Daoy (cell line): ENCODE results near the gene TEX36. TPM values are rescaled to one million over a fixed set of nuclear protein-coding genes. Genes with fewer than 3 reads are reported as not detected.

Experiments used
- total RNA-seq: library from RNA; depleted of rRNA; stranded (reverse); fragments of >200 nt; shearing (Covaris generic); gene quantifications from 2 replicates; pipeline ENCODE4 v1.2.3, GENCODE V29; 2014; rRNA removed

The TEX36 gene
- total RNA-seq, 1 experiment from 2014 or later, result not detected

Other genes starting within 250 kb of the TEX36 start
- 17.7 and 19.7 TPM in 2 replicates for gene EDRF1, start 36.5 kb upstream of the TEX36 start, total RNA-seq
- not detected in 2 replicates for gene MMP21, start 92.7 kb upstream of the TEX36 start, total RNA-seq
- 65.9 and 71.2 TPM in 2 replicates for gene UROS, start 140.1 kb upstream of the TEX36 start, total RNA-seq
- 116 and 123 TPM in 2 replicates for gene BCCIP, start 140.4 kb upstream of the TEX36 start, total RNA-seq
- gene DHX32, start 198.1 kb upstream of the TEX36 start, total RNA-seq, result 28.1 and 28.5 TPM in 2 replicates
- 2.0 and 3.1 TPM in 2 replicates for gene FANK1, start 213.4 kb upstream of the TEX36 start, total RNA-seq